ENCODE measurements around the gene RFLNA.

DNA sequence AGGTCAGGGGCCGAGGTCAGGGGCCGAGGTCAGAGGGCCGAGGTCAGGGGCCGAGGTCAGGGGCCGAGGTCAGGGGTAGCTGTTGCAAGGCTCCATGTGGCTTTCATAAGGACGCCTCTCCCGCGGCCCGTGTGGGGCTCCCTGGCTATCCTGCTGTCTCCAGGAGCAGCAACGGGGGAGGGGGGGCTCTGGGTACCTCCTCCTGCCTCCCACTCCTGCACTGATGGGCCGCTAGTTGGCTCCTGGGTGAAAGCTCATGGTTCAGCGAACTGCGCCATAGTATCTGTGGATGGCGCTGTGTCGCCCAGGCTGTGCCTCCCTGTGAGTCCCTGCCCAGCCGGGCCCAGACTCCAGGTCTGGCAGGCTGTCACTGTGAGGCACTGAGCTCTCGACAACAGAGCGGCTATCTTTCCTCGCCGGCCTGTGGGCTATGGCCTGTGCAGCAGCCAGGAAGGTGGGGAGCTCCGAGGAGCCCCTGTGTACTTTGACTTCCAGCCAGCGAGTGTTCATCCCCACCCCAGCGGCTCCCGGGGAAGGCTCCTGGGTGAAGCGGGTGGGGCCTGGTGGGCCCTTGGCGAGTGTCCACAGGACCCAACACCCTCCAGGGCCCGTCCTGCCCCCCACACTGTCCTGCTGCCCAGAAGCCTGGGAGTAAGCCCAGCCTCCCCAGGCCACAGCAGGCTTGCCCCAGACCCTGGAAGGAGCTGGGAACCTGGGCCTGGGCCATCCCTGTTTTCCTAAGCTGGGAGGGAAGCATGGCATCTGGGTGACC, 8.1 kb downstream of the RFLNA start:
- no peak for TF ChIP-seq CTCF (conservative IDR thresholded peaks at IDR 0.05)
- TF ChIP-seq ZFX (IDR thresholded peaks at IDR 0.05): no peak
